OCI-LY7 (cell line): ENCODE measurements around the gene TLNRD1.

Experiments used
- CTCF ChIP-seq: fragments of 200-600 bp; sonication (generic); conservative IDR thresholded peaks from 2 replicates; pipeline ENCODE4 v1.5.1; 2014; ENCODE audit warnings: mild to moderate bottlenecking, antibody characterized with exemption, low read length, moderate library complexity, mixed read lengths
- EZH2phosphoT487 ChIP-seq: fragments of 200-600 bp; sonication (generic); IDR thresholded peaks from 2 replicates; pipeline ENCODE4 v1.6.1; 2018; ENCODE audit warnings: low read depth, borderline replicate concordance, mild to moderate bottlenecking, mixed run types, antibody characterized with exemption, low read length, moderate library complexity, mixed read lengths

- no peak for TF ChIP-seq CTCF
- no peak for TF ChIP-seq EZH2phosphoT487
These were observed 28.9 kb downstream of the TLNRD1 start for GRCh38 chr15:81029414-81030300.
